GM18517 (cell line): ENCODE data around the gene AFAP1.

Experiments used
- ATAC-seq: cut with Tn5 transposase; IDR thresholded peaks from one replicate; pipeline ENCODE4 v1.9.1; 2021; ENCODE audit warnings: mild to moderate bottlenecking, moderate library complexity; ENCODE audit not compliant: unreplicated experiment

AFAP1 gene

DNA sequence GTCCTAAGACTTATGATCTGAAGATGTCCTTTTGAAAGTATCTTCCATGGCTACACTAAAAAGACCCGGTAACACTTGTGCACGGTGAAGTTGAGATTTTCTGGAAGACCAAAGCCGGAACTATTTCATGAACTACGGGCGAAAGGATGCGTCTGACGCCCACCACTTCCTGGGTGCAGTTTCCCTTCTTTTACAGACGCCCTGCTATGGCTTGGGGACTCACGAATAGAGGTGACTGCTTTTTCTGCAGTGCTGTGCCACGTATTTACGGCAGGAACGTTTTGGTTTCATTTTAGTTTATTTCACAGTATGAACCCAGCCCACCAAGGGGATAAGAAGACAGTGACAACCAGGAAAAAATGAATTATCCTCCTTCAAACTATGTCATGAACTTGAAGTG lies 180.4 kb downstream of the AFAP1 start:
- no peak for ATAC-seq

DNA sequence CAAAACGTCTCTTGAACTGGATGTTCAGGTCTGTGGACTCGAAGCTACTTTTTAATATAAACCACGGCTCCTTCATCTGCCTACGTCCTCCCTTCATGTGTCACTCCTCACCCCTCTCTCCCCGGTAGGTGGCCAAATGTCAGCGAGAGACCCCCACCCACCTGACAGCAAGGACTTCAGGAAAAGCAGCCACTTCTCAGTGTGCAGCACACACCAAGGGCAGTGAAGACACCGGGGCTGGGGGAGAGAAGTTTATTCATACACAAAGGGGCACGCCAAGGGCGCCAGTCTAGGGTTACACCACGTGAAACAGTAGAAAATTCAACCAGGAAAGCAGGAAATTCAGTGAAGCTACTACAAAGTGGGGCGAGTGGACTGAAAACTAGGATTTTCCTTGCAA lies 181.2 kb downstream of the AFAP1 start:
- no peak for ATAC-seq

DNA sequence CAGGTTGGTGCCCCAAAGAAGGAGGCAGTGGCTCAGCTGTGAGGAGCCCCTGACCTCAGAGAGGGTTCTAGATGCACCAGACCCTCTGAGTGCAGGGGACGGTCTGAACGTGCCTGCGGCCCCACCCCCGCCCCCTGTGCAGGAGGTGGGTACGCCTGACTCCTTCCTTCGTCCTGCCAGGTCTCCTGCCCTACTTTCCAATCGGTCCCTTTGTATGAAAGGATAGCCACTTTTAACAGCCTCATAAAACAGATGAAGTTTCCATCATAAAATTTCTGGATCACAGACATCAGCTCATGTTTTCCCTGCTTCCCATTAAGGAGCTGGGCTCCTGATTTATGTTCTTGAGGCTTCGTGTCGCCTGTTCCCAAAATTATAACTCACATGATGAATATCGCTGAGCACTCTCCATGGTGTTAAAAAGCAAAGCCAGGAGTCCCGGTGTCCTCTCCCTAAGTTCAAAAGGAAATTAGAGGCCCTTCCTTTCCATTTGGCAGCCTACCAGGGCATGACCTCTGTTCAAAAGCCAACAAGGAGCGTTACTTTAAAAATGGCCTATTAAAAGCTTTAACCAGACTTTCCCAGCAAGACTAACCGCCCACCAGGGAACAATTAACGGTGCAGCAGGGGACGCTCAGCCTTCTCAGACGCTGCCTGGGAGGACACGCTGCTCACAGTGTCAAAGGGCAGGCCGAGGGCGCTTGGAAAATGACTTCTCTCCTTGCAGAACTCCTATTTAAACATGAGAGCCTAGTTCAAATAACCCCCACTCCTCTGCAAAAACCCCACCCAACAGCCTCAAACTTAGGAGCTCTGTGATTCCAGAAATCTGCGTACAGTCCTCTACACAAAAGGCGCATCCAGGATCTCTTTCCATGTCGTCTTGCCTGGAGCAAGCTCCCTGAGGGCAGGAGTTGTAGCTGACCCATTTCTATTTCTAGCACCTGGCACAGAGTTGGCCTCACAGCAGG lies 181.9 kb downstream of the AFAP1 start:
- ATAC-seq = no peak

GRCh38 chr4:7756561-7757355 lies 182.9 kb downstream of the AFAP1 start:
- no peak for ATAC-seq

DNA sequence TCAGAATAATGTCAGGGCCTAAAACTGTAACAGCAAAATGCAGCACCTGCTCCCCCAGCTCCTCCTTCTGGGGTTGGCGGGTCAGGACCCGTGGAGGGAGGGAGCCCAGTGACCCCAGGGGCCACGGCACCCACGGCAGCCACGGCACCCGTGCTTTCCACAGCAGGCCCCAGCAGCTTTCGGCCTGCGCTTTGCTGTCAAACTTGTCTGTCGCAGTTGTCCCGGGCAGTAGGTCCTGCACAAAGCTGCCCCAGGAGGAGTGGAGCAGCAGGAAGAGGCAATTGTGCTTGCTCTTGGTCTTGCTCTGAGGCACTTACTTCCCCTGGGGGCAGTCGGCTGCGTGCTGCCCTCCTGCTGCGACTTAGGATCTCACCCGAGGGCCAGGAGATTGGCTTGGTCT lies 183.6 kb downstream of the AFAP1 start:
- no peak for ATAC-seq

DNA sequence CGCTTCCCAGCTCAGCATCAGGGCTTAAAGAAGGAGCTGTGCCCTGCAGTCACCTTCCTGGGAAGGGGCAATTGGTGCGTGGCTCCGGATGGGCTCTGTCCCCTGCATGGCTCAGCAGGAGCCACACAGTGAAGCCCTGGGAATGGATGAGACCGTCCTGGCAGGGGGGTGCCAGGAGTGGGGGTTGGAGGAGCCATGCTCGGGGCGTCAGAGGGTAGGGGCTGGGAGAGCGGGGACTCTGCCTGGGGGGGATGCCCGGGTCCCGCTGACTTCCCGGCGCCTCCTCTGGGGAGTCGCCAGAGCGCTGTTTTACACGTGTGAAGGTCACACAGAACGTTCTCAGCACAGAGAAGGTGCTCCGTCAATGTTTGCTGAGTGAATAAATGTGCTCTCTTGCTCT lies 184.1 kb downstream of the AFAP1 start:
- ATAC-seq = no peak

DNA sequence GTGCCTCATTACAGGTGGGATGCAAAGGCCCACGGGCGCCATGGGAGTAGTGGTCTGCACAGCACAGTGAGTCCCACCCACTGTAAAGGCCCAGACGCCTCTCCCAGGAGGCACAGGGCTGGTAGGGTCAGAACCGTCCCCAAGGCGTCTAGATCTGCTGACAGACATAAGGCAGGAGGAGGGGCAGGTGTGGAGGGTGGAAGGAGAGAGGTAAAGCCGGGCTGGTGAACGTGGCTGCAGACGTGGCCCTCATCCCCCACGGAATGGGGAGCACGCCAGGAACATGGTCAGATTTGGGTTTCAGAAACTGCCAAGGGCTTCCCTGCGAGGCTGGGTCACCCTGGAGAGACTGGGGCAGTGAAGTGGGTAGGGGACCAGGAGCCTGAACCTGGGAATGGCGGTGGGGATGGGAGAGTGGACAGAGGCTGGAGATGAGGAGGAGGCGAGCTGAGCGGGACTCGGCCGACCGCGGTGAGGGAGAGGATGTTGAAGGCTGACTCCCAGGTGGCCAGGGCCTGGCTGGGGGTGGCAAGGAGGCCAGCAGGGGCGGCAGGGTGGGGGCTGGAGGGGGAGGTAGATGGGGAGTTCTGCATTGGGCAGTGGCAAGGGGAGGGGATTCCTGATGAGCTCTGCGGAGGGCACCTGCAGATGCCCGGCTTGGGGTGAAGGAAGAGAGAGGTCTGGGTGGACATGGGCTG lies 184.9 kb downstream of the AFAP1 start:
- ATAC-seq = no peak

GRCh38 chr4:7753931-7754465 lies 185.7 kb downstream of the AFAP1 start:
- no peak for ATAC-seq

- no peak for ATAC-seq
Measured at GRCh38 chr4:7753271-7753670, 186.4 kb downstream of the AFAP1 start.

- no peak for ATAC-seq
Measured at GRCh38 chr4:7752649-7753048, 187.0 kb downstream of the AFAP1 start.

GRCh38 chr4:7750972-7751371 lies 188.7 kb downstream of the AFAP1 start:
- ATAC-seq = no peak

- ATAC-seq = no peak
Measured at GRCh38 chr4:7750523-7750922, 189.1 kb downstream of the AFAP1 start.

- no peak for ATAC-seq
Measured at GRCh38 chr4:7747566-7747965, 192.1 kb downstream of the AFAP1 start.

DNA sequence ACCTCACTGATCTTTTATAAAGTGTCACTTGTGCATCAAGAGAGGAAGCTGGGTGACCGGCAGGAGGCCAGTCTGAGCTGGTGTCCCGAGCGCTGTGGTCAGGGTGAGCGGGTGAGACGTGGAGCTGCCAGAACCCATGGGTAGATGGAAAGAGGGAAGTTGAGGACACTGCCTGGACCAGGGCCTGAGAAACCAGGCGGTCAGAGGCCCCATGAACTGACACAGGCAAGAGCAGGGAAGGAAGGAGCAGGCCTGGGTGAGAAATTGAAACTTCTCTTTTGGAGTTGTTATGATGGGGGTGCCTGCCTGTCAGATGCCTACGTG lies 192.6 kb downstream of the AFAP1 start:
- no peak for ATAC-seq

DNA sequence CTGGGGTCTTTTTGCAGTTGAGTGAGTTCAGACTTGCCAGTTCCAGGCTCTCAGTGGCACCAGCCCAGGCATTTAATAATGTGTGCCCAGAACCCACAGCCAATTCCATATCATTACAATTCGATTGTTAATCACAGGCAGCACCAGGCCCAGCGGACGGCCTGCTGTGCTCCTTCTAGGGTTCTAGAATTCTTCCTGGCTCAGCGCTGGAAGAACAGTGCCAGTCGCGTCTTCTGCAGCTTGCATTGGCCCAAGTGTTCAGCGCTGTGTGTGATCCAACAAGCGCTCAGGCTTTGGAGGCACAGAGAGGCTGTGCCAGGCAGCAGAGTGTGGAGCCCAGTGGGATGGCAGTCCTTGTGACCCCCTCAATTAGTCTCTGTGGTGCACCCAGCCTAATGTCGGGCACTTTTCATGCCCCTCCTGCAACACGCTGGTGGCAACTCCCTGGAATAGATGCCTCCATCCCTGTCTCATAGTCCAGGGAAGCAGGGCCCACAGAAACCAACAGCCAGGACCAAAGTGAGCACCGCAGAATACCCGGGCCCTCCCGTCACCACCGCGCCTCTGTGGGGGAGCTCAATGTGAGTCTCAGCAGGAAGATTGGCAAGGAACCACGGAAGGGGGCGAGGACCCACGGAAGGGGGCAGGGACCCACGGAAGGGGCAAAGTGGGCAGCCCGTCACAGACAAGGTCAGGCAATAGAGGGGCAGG lies 193.2 kb downstream of the AFAP1 start:
- no peak for ATAC-seq

GRCh38 chr4:7745301-7745885 lies 194.3 kb downstream of the AFAP1 start:
- no peak for ATAC-seq

DNA sequence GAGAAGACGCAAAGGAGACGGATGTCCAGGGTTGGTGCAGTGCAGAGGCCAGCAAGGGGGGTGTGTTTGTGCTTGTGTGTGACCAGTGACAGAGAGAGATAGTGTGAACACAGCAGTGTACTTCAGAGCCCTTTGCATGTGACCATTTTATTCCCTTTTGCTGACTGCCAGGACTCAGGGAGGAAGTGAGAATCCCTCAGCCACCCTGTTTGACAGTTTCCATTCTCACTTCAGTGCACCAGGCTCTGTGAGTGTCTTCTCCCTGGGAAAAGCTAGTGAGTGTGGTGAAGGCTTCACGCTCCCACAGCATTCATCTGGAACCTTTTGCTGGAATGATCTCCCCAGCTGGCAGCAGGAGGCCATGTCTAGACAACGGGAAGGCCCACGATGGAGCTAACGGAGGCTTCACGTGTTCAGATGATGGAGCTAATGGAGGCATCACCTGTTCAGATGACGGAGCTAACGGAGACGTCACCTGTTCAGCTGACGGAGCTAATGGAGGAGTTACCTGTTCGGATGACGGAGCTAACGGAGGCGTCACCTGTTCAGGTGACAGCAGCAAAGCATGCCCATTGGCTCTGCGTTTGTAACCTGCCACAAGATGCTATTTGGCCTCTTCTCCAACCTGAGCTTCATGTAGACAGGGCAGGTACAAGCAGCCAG lies 195.4 kb downstream of the AFAP1 start:
- ATAC-seq = no peak

- no peak for ATAC-seq
Measured at GRCh38 chr4:7742807-7743280, 196.8 kb downstream of the AFAP1 start.

DNA sequence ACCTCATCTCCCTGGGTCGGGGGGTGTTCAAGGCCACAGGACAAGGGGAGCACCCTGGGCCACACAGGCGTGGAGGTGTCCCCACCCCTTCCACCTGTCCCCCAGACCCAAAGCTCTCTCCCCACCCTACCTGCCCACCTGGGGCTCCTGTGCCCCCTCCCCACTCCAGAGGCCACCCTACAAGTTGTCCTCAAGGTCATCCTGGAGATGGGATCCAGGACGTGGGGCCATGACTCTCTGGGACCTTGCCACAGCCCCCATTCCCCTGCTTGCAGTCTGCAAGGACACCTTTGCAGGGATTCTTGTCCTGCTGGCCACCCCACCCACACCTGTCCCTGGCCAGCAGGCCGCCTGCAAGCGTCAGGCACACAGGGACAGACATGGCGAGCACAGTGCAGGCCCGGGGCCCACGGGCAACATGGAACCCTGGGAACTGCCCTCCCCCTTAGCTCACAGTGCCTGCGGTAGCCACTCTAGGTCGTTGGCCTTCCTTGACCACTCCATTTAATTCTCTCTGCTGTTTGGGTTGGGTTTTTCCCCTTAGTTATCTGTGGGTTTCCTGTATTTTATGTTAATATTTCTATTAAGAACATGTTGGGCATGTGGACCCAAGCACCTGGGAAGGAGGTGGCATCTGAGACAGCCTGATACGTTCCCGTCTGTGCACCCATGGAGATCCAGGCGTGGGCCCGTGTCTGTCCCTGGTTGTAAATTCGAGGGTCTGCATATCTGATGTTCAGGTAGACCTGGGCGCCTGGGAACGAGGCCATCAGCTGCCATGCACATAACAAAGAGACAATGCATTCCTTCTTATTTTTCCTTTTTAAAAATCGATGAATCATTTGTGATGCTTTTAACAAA lies 197.5 kb downstream of the AFAP1 start:
- no peak for ATAC-seq
